ENCODE measurements around the gene MGLL.

MGLL gene

GRCh38 chr3:127687228-127687737 lies 135.0 kb downstream of the MGLL start:
- H3F3A ChIP-seq (ENCODE audit: insufficient read depth) = no peaks in the 10 kb centered on the region
- no peak for TF ChIP-seq EZH2phosphoT487 (conservative IDR thresholded peaks at IDR 0.05; ENCODE audit: low read length)
- TF ChIP-seq, protein P1, sequence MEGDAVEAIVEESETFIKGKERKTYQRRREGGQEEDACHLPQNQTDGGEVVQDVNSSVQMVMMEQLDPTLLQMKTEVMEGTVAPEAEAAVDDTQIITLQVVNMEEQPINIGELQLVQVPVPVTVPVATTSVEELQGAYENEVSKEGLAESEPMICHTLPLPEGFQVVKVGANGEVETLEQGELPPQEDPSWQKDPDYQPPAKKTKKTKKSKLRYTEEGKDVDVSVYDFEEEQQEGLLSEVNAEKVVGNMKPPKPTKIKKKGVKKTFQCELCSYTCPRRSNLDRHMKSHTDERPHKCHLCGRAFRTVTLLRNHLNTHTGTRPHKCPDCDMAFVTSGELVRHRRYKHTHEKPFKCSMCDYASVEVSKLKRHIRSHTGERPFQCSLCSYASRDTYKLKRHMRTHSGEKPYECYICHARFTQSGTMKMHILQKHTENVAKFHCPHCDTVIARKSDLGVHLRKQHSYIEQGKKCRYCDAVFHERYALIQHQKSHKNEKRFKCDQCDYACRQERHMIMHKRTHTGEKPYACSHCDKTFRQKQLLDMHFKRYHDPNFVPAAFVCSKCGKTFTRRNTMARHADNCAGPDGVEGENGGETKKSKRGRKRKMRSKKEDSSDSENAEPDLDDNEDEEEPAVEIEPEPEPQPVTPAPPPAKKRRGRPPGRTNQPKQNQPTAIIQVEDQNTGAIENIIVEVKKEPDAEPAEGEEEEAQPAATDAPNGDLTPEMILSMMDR (IDR thresholded peaks at IDR 0.05; ENCODE audit: insufficient read depth, low read length, poor library complexity, severe bottlenecking) = no peak
- H3K9ac ChIP-seq (ENCODE audit: low read length) = no peak overlapping the region
- no peaks in the 10 kb centered on the region; the same call in 1 of the 2 replicates for H3K9me3 ChIP-seq (ENCODE audit: insufficient read depth, low read length)
- no peaks in the 10 kb centered on the region for H4K20me1 ChIP-seq (ENCODE audit: low read depth, low read length)
- no peak overlapping the region for H2AFZ ChIP-seq (ENCODE audit: low read depth, low read length, severe bottlenecking)
- H3K4me3 ChIP-seq (ENCODE audit: insufficient read depth, low read length, poor library complexity, severe bottlenecking) = no peak overlapping the region
- no peak overlapping the region for H3K27ac ChIP-seq (ENCODE audit: low read depth, low read length)
- H3K9me2 ChIP-seq (replicated peaks; ENCODE audit: insufficient read depth, low read length) = no peaks in the 10 kb centered on the region
- no peaks in the 10 kb centered on the region for H3K79me2 ChIP-seq (ENCODE audit: insufficient read depth, low read length)
- H3K4me2 ChIP-seq (ENCODE audit: low read depth, low read length, poor library complexity, severe bottlenecking) = no peak overlapping the region
- no peaks in the 10 kb centered on the region for H3K36me3 ChIP-seq (ENCODE audit: low read length)
- H3K27me3 ChIP-seq (ENCODE audit: low read length) = no peaks in the 10 kb centered on the region

- H3K36me3 ChIP-seq (ENCODE audit: low read length) = no peaks in the 10 kb centered on the region
- no peak overlapping the region for H3K4me2 ChIP-seq (ENCODE audit: low read depth, low read length, poor library complexity, severe bottlenecking)
- no peaks in the 10 kb centered on the region; the same call in 1 of the 2 replicates for H3K9me3 ChIP-seq (ENCODE audit: insufficient read depth, low read length)
- no peak overlapping the region for H2AFZ ChIP-seq (ENCODE audit: low read depth, low read length, severe bottlenecking)
- H3K79me2 ChIP-seq (ENCODE audit: insufficient read depth, low read length) = no peaks in the 10 kb centered on the region
- no peaks in the 10 kb centered on the region for H3K9me2 ChIP-seq (replicated peaks; ENCODE audit: insufficient read depth, low read length)
- no peaks in the 10 kb centered on the region for H3F3A ChIP-seq (ENCODE audit: insufficient read depth)
- no peak overlapping the region for H3K9ac ChIP-seq (ENCODE audit: low read length)
- no peak overlapping the region for H3K27ac ChIP-seq (ENCODE audit: low read depth, low read length)
- no peaks in the 10 kb centered on the region for H3K27me3 ChIP-seq (ENCODE audit: low read length)
- H4K20me1 ChIP-seq (ENCODE audit: low read depth, low read length) = no peaks in the 10 kb centered on the region
- no peak overlapping the region for H3K4me3 ChIP-seq (ENCODE audit: insufficient read depth, low read length, poor library complexity, severe bottlenecking)
- TF ChIP-seq EZH2phosphoT487 (conservative IDR thresholded peaks at IDR 0.05; ENCODE audit: low read length) = no peak
- TF ChIP-seq, protein P1 (IDR thresholded peaks at IDR 0.05; ENCODE audit: insufficient read depth, low read length, poor library complexity, severe bottlenecking) = no peak
Observed at GRCh38 chr3:127686512-127686894, 135.8 kb downstream of the MGLL start.

- Histone ChIP-seq H4K20me1 (ENCODE audit: low read depth, low read length) (no peaks in the 10 kb centered on the region), H3K79me2 (ENCODE audit: insufficient read depth, low read length) (no peaks in the 10 kb centered on the region), H3F3A (ENCODE audit: insufficient read depth) (no peaks in the 10 kb centered on the region), H3K4me3 (ENCODE audit: insufficient read depth, low read length, poor library complexity, severe bottlenecking) (no peak overlapping the region), H3K9me2 (replicated peaks; ENCODE audit: insufficient read depth, low read length) (no peaks in the 10 kb centered on the region), H2AFZ (ENCODE audit: low read depth, low read length, severe bottlenecking) (no peak overlapping the region), H3K4me2 (ENCODE audit: low read depth, low read length, poor library complexity, severe bottlenecking) (no peak overlapping the region), H3K27me3 (ENCODE audit: low read length) (no peaks in the 10 kb centered on the region), H3K36me3 (ENCODE audit: low read length) (no peaks in the 10 kb centered on the region), H3K27ac (ENCODE audit: low read depth, low read length) (no peak overlapping the region), H3K9me3 (ENCODE audit: insufficient read depth, low read length) (no peaks in the 10 kb centered on the region; the same call in 1 of the 2 replicates), H3K9ac (ENCODE audit: low read length) (no peak overlapping the region)
- no peak for TF ChIP-seq EZH2phosphoT487 (conservative IDR thresholded peaks at IDR 0.05; ENCODE audit: low read length)
- TF ChIP-seq, protein P1 (IDR thresholded peaks at IDR 0.05; ENCODE audit: insufficient read depth, low read length, poor library complexity, severe bottlenecking) = no peak
Observed at GRCh38 chr3:127685708-127686511, 136.4 kb downstream of the MGLL start.
